Measurements from ENCODE around the gene REEP1. TPM values are rescaled to one million over a fixed set of nuclear protein-coding genes. Genes with fewer than 3 reads are reported as not detected.

Gene REEP1
- total and polyA plus RNA-seq, 2 of the 4 experiments (the other 2 are of a cell fraction) = under 0.01 to 0.03 TPM

- Histone ChIP-seq H4K5ac (ENCODE audit: low read depth, low read length) (no peak overlapping the region), H2AFZ (replicated peaks; ENCODE audit: low read length, poor library complexity) (peak overlapping the region; percentile 28), H3K14ac (replicated peaks; ENCODE audit: low read depth, low read length) (no peak overlapping the region), H2AK5ac (ENCODE audit: low read depth, low read length) (no peak overlapping the region), H4K8ac (ENCODE audit: low read depth in 2 of 2, low read length in 2 of 2) (no peak overlapping the region), H2BK120ac (ENCODE audit: low read depth, low read length) (no peak overlapping the region), H3K4ac (ENCODE audit: low read depth, low read length) (no peak overlapping the region), H3K23ac (ENCODE audit: low read depth, low read length) (no peak overlapping the region), H4K20me1 (ENCODE audit: insufficient read depth, low read length) (no peaks in the 10 kb centered on the region), H3K9me1 (ENCODE audit: insufficient read depth, low read length) (no peaks in the 10 kb centered on the region), H3K27me3 (ENCODE audit: control insufficient read depth, insufficient read depth, low read length) (peaks cover 39% of the 10 kb centered on the region), H3K18ac (ENCODE audit: low read depth, low read length) (no peak overlapping the region), H2BK20ac (ENCODE audit: low read depth, low read length) (no peak overlapping the region), H3K9ac (ENCODE audit: low read depth, low read length) (no peak overlapping the region), H3K4me2 (ENCODE audit: low read depth, low read length) (no peak overlapping the region), H3K27ac (ENCODE audit: insufficient read depth, low read length) (no peak overlapping the region), H3K4me3 (ENCODE audit: insufficient read depth, low read depth, low read length) (no peak overlapping the region), H3K79me1 (ENCODE audit: low read depth in 1 of 2, low read length in 2 of 2) (no peaks in the 10 kb centered on the region), H2BK15ac (ENCODE audit: low read depth, low read length) (no peak overlapping the region), H3K56ac (ENCODE audit: extremely low read depth, insufficient read depth, low read length) (no peak overlapping the region), H3K36me3 (ENCODE audit: control insufficient read depth, insufficient read depth, low read length) (no peaks in the 10 kb centered on the region), H3K4me1 (ENCODE audit: control insufficient read depth, insufficient read depth, low read length) (no peaks in the 10 kb centered on the region), H2BK5ac (ENCODE audit: low read depth, low read length, poor library complexity, severe bottlenecking) (no peak overlapping the region), H3K9me3 (ENCODE audit: control insufficient read depth, insufficient read depth, low read length) (no peaks in the 10 kb centered on the region; the same call in 1 of the 2 replicates), H4K91ac (ENCODE audit: insufficient read depth, low read depth, low read length) (no peak overlapping the region), H2AK9ac (replicated peaks; ENCODE audit: low read depth, low read length, poor library complexity) (no peak overlapping the region)
- dilution Hi-C loops (cut with HindIII; ENCODE audit: low sequenced_read_pairs, unreplicated experiment) (no loop called here), intact Hi-C loops (cut with micrococcal nuclease) (no loop called here), in situ Hi-C loops (cut with MboI; ENCODE audit: low sequenced_read_pairs) (no loop called here)
- TF ChIP-seq USF2 (IDR thresholded peaks at IDR 0.05; ENCODE audit: low read depth, low read length) (no peak), SMC3 (IDR thresholded peaks at IDR 0.05; ENCODE audit: low read depth, low read length) (no peak), MAFK (IDR thresholded peaks at IDR 0.05; ENCODE audit: low read depth, low read length) (no peak), RFX5 (IDR thresholded peaks at IDR 0.05; ENCODE audit: low read depth, low read length) (no peak), RAD21 (IDR thresholded peaks at IDR 0.05; ENCODE audit: low read length) (no peak), FOS (IDR thresholded peaks at IDR 0.05; ENCODE audit: low read depth, low read length) (no peak), MAZ (IDR thresholded peaks at IDR 0.05; ENCODE audit: borderline replicate concordance, low read depth, low read length) (no peak), MXI1 (IDR thresholded peaks at IDR 0.05; ENCODE audit: borderline replicate concordance, low read depth, low read length) (no peak), CEBPB (IDR thresholded peaks at IDR 0.05; ENCODE audit: low read depth, low read length) (no peak), CHD1 (IDR thresholded peaks at IDR 0.05; ENCODE audit: low read depth, low read length) (no peak), NFE2L2 (IDR thresholded peaks at IDR 0.05; ENCODE audit: low read depth, low read length) (no peak), POLR2A (IDR thresholded peaks at IDR 0.05; ENCODE audit: low read depth, low read length) (no peak), RCOR1 (IDR thresholded peaks at IDR 0.05; ENCODE audit: insufficient replicate concordance, low read length) (no peak)
- TF ChIP-seq, protein P1, sequence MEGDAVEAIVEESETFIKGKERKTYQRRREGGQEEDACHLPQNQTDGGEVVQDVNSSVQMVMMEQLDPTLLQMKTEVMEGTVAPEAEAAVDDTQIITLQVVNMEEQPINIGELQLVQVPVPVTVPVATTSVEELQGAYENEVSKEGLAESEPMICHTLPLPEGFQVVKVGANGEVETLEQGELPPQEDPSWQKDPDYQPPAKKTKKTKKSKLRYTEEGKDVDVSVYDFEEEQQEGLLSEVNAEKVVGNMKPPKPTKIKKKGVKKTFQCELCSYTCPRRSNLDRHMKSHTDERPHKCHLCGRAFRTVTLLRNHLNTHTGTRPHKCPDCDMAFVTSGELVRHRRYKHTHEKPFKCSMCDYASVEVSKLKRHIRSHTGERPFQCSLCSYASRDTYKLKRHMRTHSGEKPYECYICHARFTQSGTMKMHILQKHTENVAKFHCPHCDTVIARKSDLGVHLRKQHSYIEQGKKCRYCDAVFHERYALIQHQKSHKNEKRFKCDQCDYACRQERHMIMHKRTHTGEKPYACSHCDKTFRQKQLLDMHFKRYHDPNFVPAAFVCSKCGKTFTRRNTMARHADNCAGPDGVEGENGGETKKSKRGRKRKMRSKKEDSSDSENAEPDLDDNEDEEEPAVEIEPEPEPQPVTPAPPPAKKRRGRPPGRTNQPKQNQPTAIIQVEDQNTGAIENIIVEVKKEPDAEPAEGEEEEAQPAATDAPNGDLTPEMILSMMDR (conservative IDR thresholded peaks at IDR 0.05; ENCODE audit: low read depth, low read length) = no peak
- TF ChIP-seq, protein P2, sequence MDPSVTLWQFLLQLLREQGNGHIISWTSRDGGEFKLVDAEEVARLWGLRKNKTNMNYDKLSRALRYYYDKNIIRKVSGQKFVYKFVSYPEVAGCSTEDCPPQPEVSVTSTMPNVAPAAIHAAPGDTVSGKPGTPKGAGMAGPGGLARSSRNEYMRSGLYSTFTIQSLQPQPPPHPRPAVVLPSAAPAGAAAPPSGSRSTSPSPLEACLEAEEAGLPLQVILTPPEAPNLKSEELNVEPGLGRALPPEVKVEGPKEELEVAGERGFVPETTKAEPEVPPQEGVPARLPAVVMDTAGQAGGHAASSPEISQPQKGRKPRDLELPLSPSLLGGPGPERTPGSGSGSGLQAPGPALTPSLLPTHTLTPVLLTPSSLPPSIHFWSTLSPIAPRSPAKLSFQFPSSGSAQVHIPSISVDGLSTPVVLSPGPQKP (IDR thresholded peaks at IDR 0.05; ENCODE audit: borderline replicate concordance, low read depth, low read length) = no peak
- DNase-seq = no peak
- WGBS, 2 experiments (ENCODE audit: extremely low coverage in 2 of 2, insufficient read length in 1 of 2) = 83% methylated on average over 7 of the region's 14 CpGs; no CpG with 5 or more reads in 1 of the 2 experiments
- no TSS peak for BruUV-seq (replicated peaks)
- CTCF ChIA-PET = no interaction called here
- POLR2A ChIA-PET (ENCODE audit: unreplicated experiment) = no interaction called here
- ATAC-seq (ENCODE audit: low read depth) = no peak
Measured at GRCh38 chr2:86240251-86240650, 97.2 kb downstream of the REEP1 start.

All from IMR-90 (cell line).